Activated CD4-positive, alpha-beta T cell treated with anti-CD3 and anti-CD28 coated beads, Interleukin-2, amount 10 ng/mL, durations not matched to agents 24 days and 14 days (primary cell): Measurements from ENCODE around the gene NDUFV2. TPM values are rescaled to one million over a fixed set of nuclear protein-coding genes. Genes with fewer than 3 reads are reported as not detected.
"Not testable (repeated sequence)": the region's sequence is repeated elsewhere in the genome, so short reads cannot be mapped to it uniquely, and the experiment has no call there.

ENCODE experiments used
- DNase-seq: peaks from one replicate; pipeline ENCODE4 v3.0.0; 2022
- H3K27ac Mint-ChIP-seq: one replicate; pipeline ENCODE4 v1.8.0; 2022; ENCODE audit warnings: mild to moderate bottlenecking, mixed read lengths
- H3K27me3 Mint-ChIP-seq: one replicate; pipeline ENCODE4 v1.8.0; 2022; ENCODE audit warnings: mixed read lengths
- H3K36me3 Mint-ChIP-seq: one replicate; pipeline ENCODE4 v1.8.0; 2022; ENCODE audit warnings: low read depth, mild to moderate bottlenecking, mixed read lengths
- H3K4me1 Mint-ChIP-seq: one replicate; pipeline ENCODE4 v1.8.0; 2021; ENCODE audit warnings: mixed read lengths
- H3K4me3 Mint-ChIP-seq: one replicate; pipeline ENCODE4 v1.8.0; 2022; ENCODE audit warnings: mild to moderate bottlenecking, moderate library complexity, mixed read lengths
- H3K9me3 Mint-ChIP-seq: one replicate; pipeline ENCODE4 v1.8.0; 2021; ENCODE audit warnings: mixed read lengths
- intact Hi-C: fragments of 100-400 bp; cut with micrococcal nuclease; formaldehyde crosslinking; loops from one replicate; pipeline ENCODE4 v1.15.1; 2023
- total RNA-seq: library from RNA; stranded (reverse); gene quantifications from 2 replicates; pipeline ENCODE4 v1.2.3, GENCODE V29; 2022

The NDUFV2 gene
- total RNA-seq, 1 donor from 2014 or later, result 360 TPM

- H3K27me3 Mint-ChIP-seq, result no peaks in the 10 kb centered on the region
- H3K4me1 Mint-ChIP-seq, result peaks cover 48% of the 10 kb centered on the region
- peaks cover 5% of the 10 kb centered on the region for H3K36me3 Mint-ChIP-seq
- no peak overlapping the region for H3K4me3 Mint-ChIP-seq
- no peaks in the 10 kb centered on the region for H3K9me3 Mint-ChIP-seq
- no peak for DNase-seq
- H3K27ac Mint-ChIP-seq, result peak overlapping the region; percentile 76
- intact Hi-C loops, result loop anchor here (5.0 to 10.0 kb wide), 2 partner anchors 397 to 535 kb away; partner anchors contain the start of genes PPP4R1 and RALBP1
These were observed 22.5 kb upstream of the NDUFV2 start for GRCh38 chr18:9079818-9080528.

- Mint-ChIP-seq H3K27me3 (no peaks in the 10 kb centered on the region), H3K27ac (peak overlapping the region; percentile 97), H3K4me3 (no peak overlapping the region), H3K9me3 (no peaks in the 10 kb centered on the region), H3K36me3 (peaks cover 8% of the 10 kb centered on the region), H3K4me1 (peaks cover 42% of the 10 kb centered on the region)
- intact Hi-C loops, result loop anchor here (1.0 to 10.0 kb wide), 3 partner anchors 9 to 533 kb away; partner anchors contain the start of genes PPP4R1 and RALBP1
- peak; percentile 76 for DNase-seq
These were observed 20.6 kb upstream of the NDUFV2 start for GRCh38 chr18:9081940-9082339.

GRCh38 chr18:9082711-9083510 lies 19.6 kb upstream of the NDUFV2 start:
- H3K4me1 Mint-ChIP-seq, result peaks cover 40% of the 10 kb centered on the region
- H3K9me3 Mint-ChIP-seq, result no peaks in the 10 kb centered on the region
- intact Hi-C loops, result loop anchor here (1.0 to 10.0 kb wide), 7 partner anchors 8 to 532 kb away; partner anchors contain the start of genes NDUFV2, PPP4R1 and RALBP1

GRCh38 chr18:9086015-9086414 lies 16.5 kb upstream of the NDUFV2 start:
- Mint-ChIP-seq H3K27me3 (no peaks in the 10 kb centered on the region), H3K4me3 (no peak overlapping the region), H3K36me3 (peaks cover 20% of the 10 kb centered on the region), H3K4me1 (peaks cover 51% of the 10 kb centered on the region), H3K9me3 (no peaks in the 10 kb centered on the region), H3K27ac (peak overlapping the region; percentile 48)
- no peak for DNase-seq
- intact Hi-C loops, result loop anchor here (10.0 kb wide), 1 partner anchor 529 kb away; the partner anchor contains the start of gene PPP4R1

More at GRCh38 chr18:9082711-9083510, 19.6 kb upstream of the NDUFV2 start:
- no peaks in the 10 kb centered on the region for H3K27me3 Mint-ChIP-seq
- H3K4me3 Mint-ChIP-seq, result peak overlapping the region; percentile 73
- peak overlapping the region; percentile 97 for H3K27ac Mint-ChIP-seq
- DNase-seq, result peak; percentile 86
- H3K36me3 Mint-ChIP-seq, result peaks cover 11% of the 10 kb centered on the region

GRCh38 chr18:9086624-9087023 lies 15.9 kb upstream of the NDUFV2 start:
- Mint-ChIP-seq H3K36me3 (peaks cover 23% of the 10 kb centered on the region), H3K27me3 (no peaks in the 10 kb centered on the region), H3K4me3 (no peak overlapping the region), H3K9me3 (no peaks in the 10 kb centered on the region), H3K27ac (peak overlapping the region; percentile 71), H3K4me1 (peaks cover 54% of the 10 kb centered on the region)
- no peak for DNase-seq
- intact Hi-C loops, result loop anchor here (10.0 kb wide), 1 partner anchor 528 kb away; the partner anchor contains the start of gene PPP4R1

GRCh38 chr18:9087144-9087543 lies 15.4 kb upstream of the NDUFV2 start:
- Mint-ChIP-seq H3K4me3 (no peak overlapping the region), H3K9me3 (no peaks in the 10 kb centered on the region), H3K4me1 (peaks cover 56% of the 10 kb centered on the region), H3K36me3 (peaks cover 23% of the 10 kb centered on the region), H3K27ac (peak overlapping the region; percentile 71), H3K27me3 (no peaks in the 10 kb centered on the region)
- intact Hi-C loops, result loop anchor here (10.0 kb wide), 1 partner anchor 528 kb away; the partner anchor contains the start of gene PPP4R1
- DNase-seq, result no peak

- no peak for DNase-seq
- H3K4me3 Mint-ChIP-seq, result peak overlapping the region; percentile 26
- H3K36me3 Mint-ChIP-seq, result peaks cover 23% of the 10 kb centered on the region
- H3K4me1 Mint-ChIP-seq, result peaks cover 56% of the 10 kb centered on the region
- no peaks in the 10 kb centered on the region for H3K9me3 Mint-ChIP-seq
- H3K27ac Mint-ChIP-seq, result peak overlapping the region; percentile 99
- intact Hi-C loops, result loop anchor here (10.0 kb wide), 1 partner anchor 527 kb away; the partner anchor contains the start of gene PPP4R1
- H3K27me3 Mint-ChIP-seq, result no peaks in the 10 kb centered on the region
These were observed 14.2 kb upstream of the NDUFV2 start for GRCh38 chr18:9088252-9088651.

- DNase-seq, H3K9me3 Mint-ChIP-seq, H3K27me3 Mint-ChIP-seq: not testable (repeated sequence)
- H3K36me3 Mint-ChIP-seq, result peaks cover 23% of the 10 kb centered on the region
- peaks cover 52% of the 10 kb centered on the region for H3K4me1 Mint-ChIP-seq
- intact Hi-C loops, result loop anchor here (10.0 kb wide), 1 partner anchor 526 kb away; the partner anchor contains the start of gene PPP4R1
- peak overlapping the region; percentile 62 for H3K4me3 Mint-ChIP-seq
- peak overlapping the region; percentile 99 for H3K27ac Mint-ChIP-seq
These were observed 13.8 kb upstream of the NDUFV2 start for GRCh38 chr18:9088727-9089126.

GRCh38 chr18:9090578-9090977 lies 11.9 kb upstream of the NDUFV2 start:
- Mint-ChIP-seq H3K4me3 (peak overlapping the region; percentile 87), H3K27me3 (no peaks in the 10 kb centered on the region), H3K27ac (peak overlapping the region; percentile 99), H3K36me3 (peaks cover 23% of the 10 kb centered on the region), H3K4me1 (peaks cover 67% of the 10 kb centered on the region), H3K9me3 (no peaks in the 10 kb centered on the region)
- intact Hi-C loops, result loop anchor here (5.0 kb wide), 1 partner anchor 247 kb away; no protein-coding TSS in a partner anchor
- peak; percentile 73 for DNase-seq

GRCh38 chr18:9091066-9091476 lies 11.4 kb upstream of the NDUFV2 start:
- Mint-ChIP-seq H3K27ac (peak overlapping the region; percentile 99), H3K4me3 (peak overlapping the region; percentile 87), H3K4me1 (peaks cover 70% of the 10 kb centered on the region), H3K9me3 (no peaks in the 10 kb centered on the region), H3K27me3 (no peaks in the 10 kb centered on the region), H3K36me3 (peaks cover 21% of the 10 kb centered on the region)
- intact Hi-C loops, result loop anchor here (1.0 to 5.0 kb wide), 4 partner anchors 9 to 246 kb away; no protein-coding TSS in a partner anchor
- peak; percentile 88 for DNase-seq

- H3K27me3 Mint-ChIP-seq, result no peaks in the 10 kb centered on the region
- H3K36me3 Mint-ChIP-seq, result peaks cover 12% of the 10 kb centered on the region
- no peaks in the 10 kb centered on the region for H3K9me3 Mint-ChIP-seq
- H3K27ac Mint-ChIP-seq, result peak overlapping the region; percentile 99
- intact Hi-C loops, result loop anchor here (5.0 kb wide), 1 partner anchor 245 kb away; no protein-coding TSS in a partner anchor
- no peak for DNase-seq
- H3K4me1 Mint-ChIP-seq, result peaks cover 74% of the 10 kb centered on the region
- peak overlapping the region; percentile 25 for H3K4me3 Mint-ChIP-seq
These were observed 9.8 kb upstream of the NDUFV2 start for GRCh38 chr18:9092665-9093064.

GRCh38 chr18:9093109-9093508 lies 9.4 kb upstream of the NDUFV2 start:
- not testable (repeated sequence) for H3K36me3 Mint-ChIP-seq, H3K27me3 Mint-ChIP-seq, DNase-seq, H3K4me3 Mint-ChIP-seq, H3K9me3 Mint-ChIP-seq
- Mint-ChIP-seq H3K27ac (peak overlapping the region; percentile 99), H3K4me1 (peaks cover 76% of the 10 kb centered on the region)
- intact Hi-C loops, result loop anchor here (5.0 kb wide), 1 partner anchor 244 kb away; no protein-coding TSS in a partner anchor
